Measurements from ENCODE around the gene GPHN. TPM values are rescaled to one million over a fixed set of nuclear protein-coding genes. Genes with fewer than 3 reads are reported as not detected.
"Not testable (repeated sequence)": the region's sequence is repeated elsewhere in the genome, so short reads cannot be mapped to it uniquely, and the experiment has no call there.

Gene GPHN
- total RNA-seq, 1 donor from 2014 or later: 32.1 TPM

DNA sequence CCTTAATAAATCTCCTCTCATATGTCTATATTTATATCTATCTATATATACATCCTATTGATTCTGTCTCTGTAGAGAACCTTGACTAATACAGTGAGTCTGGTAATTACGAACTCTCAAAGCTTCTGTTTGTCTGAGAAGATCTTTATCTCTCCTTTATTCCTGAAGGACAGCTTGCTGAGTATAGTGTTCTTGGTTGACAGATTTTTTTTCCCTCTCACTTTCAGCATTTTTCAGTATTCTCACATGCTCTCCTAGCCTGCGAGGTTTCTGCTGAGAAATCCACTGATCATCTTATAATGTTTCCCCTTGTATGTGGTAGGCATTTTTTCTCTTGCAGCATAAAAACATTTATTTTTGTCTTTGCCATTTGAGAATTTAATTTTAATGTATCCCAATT lies 67.1 kb downstream of the GPHN start:
- TF ChIP-seq, protein P1, sequence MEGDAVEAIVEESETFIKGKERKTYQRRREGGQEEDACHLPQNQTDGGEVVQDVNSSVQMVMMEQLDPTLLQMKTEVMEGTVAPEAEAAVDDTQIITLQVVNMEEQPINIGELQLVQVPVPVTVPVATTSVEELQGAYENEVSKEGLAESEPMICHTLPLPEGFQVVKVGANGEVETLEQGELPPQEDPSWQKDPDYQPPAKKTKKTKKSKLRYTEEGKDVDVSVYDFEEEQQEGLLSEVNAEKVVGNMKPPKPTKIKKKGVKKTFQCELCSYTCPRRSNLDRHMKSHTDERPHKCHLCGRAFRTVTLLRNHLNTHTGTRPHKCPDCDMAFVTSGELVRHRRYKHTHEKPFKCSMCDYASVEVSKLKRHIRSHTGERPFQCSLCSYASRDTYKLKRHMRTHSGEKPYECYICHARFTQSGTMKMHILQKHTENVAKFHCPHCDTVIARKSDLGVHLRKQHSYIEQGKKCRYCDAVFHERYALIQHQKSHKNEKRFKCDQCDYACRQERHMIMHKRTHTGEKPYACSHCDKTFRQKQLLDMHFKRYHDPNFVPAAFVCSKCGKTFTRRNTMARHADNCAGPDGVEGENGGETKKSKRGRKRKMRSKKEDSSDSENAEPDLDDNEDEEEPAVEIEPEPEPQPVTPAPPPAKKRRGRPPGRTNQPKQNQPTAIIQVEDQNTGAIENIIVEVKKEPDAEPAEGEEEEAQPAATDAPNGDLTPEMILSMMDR (IDR thresholded peaks at IDR 0.05; ENCODE audit: unreplicated experiment): no peak
- DNase-seq (ENCODE audit: low spot score in 2 of 2, unreplicated experiment in 2 of 2): no peak
- Mint-ChIP-seq H3K27me3 (ENCODE audit: low read depth) (no peaks in the 10 kb centered on the region), H3K27ac (no peak overlapping the region), H3K4me1 (no peaks in the 10 kb centered on the region), H3K36me3 (peaks cover 53% of the 10 kb centered on the region), H3K4me3 (no peak overlapping the region), H3K9me3 (peaks cover 73% of the 10 kb centered on the region)

DNA sequence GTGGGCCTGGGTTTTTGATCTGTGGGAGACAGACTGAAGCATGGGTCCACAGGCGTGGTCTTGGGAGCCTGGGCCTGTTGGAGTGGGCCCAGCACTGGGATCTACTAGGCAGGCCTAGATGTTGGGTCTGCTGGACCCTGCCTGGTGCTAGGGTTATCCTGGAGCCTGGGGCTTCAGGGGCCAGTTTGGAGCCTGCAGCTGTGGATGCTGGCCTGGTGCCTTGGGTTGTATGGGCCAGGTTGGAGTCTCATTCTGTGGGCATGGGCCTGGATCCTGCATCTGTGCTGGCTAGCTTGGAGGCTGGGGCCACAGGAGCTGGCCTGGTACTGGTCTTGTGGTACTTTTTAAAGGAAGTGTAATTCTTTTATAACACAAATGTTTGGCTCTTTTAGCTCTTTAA lies 68.0 kb downstream of the GPHN start:
- Mint-ChIP-seq H3K9me3 (peaks cover 77% of the 10 kb centered on the region), H3K27me3 (ENCODE audit: low read depth) (no peaks in the 10 kb centered on the region), H3K4me3 (no peak overlapping the region), H3K36me3 (peaks cover 52% of the 10 kb centered on the region), H3K4me1 (no peaks in the 10 kb centered on the region), H3K27ac (no peak overlapping the region)
- TF ChIP-seq, protein P1 (IDR thresholded peaks at IDR 0.05; ENCODE audit: unreplicated experiment): no peak
- no peak for DNase-seq (ENCODE audit: low spot score in 2 of 2, unreplicated experiment in 2 of 2)

DNA sequence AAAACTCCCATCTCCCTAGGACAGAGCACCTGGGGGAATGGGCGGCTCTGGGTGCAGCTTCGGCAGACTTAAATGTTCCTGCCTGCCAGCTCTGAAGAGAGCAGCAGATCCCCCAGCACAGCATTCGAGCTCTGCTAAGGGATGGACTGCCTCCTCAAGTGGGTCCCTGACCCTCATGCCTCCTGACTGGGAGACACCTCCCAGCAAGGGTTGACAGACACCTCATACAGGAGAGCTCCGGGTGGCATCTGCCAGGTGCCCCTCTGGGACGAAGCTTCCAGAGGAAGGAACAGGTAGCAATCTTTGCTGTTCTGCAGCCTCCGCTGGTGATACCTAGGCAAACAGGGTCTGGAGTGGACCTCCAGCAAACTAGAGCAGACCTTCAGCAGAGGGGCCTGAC lies 79.8 kb downstream of the GPHN start:
- not testable (repeated sequence) for H3K27ac Mint-ChIP-seq; DNase-seq (ENCODE audit: low spot score in 2 of 2, unreplicated experiment in 2 of 2); H3K4me3 Mint-ChIP-seq; H3K27me3 Mint-ChIP-seq (ENCODE audit: low read depth); H3K4me1 Mint-ChIP-seq
- Mint-ChIP-seq H3K36me3 (peaks cover 21% of the 10 kb centered on the region), H3K9me3 (peaks cover 69% of the 10 kb centered on the region)

DNA sequence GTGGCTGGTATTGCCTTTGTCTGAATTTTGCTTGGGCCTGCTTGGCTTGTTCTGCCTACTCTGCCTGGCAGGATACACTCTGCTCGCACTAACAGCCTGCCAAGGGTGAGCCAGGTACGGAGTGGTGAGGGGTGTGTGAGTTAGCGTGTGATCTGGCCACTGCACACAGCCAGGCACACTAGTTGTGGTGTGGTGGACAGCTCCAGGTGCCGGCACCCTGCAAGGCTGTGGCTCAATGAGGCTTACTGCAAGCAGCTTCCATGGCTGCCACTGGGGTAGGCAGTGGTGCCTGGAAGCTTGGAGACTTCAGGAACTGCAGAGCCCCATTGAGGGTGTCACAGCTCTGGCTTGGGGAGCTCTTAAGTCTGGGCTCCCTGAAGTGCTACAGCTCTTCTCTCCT lies 87.4 kb downstream of the GPHN start:
- no peaks in the 10 kb centered on the region for H3K4me1 Mint-ChIP-seq
- no peak overlapping the region for H3K27ac Mint-ChIP-seq
- no peak overlapping the region for H3K4me3 Mint-ChIP-seq
- TF ChIP-seq, protein P1 (IDR thresholded peaks at IDR 0.05; ENCODE audit: unreplicated experiment): no peak
- DNase-seq (ENCODE audit: low spot score in 2 of 2, unreplicated experiment in 2 of 2): no peak
- peaks cover 47% of the 10 kb centered on the region for H3K9me3 Mint-ChIP-seq
- H3K27me3 Mint-ChIP-seq (ENCODE audit: low read depth): no peaks in the 10 kb centered on the region
- peaks cover 8% of the 10 kb centered on the region for H3K36me3 Mint-ChIP-seq

DNA sequence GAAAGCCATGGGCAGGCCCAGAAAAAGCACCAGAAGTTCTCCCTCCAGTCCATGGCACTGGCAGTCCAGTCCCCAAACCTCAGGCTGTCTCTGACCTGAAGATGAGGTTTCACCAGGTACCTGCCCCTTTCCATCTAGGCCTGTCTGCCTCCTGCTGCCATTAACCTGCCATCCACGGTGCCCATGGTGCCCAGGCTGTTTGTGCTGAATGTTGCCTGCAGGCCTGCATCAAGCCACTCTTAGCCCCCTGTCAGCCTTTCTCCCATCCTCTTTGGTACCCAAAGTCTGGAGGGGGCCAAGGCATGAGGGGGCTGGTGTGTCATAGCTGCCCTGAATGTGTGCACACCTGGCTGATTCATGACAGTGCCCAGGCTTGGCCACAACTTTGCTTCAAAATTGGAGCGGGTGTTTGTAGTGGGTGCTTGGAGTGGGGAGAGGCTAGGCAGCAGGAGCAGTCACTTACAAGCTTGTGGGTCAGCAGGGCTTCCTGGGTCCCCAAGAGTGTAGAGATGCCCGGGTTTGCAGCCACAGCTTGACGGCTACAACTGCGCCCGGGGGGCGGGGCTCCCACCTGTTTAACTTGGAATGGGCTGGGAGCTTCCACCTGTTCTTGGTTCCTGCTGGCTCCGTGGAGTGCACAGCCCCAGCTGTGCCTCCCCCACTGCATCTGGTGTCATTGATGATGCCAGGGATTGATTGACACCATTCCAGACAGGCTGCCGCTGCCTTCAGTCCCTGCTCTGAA lies 88.5 kb downstream of the GPHN start:
- Mint-ChIP-seq H3K36me3 (peaks cover 8% of the 10 kb centered on the region), H3K27me3 (ENCODE audit: low read depth) (no peaks in the 10 kb centered on the region), H3K9me3 (peaks cover 37% of the 10 kb centered on the region), H3K4me3 (no peak overlapping the region), H3K27ac (no peak overlapping the region), H3K4me1 (no peaks in the 10 kb centered on the region)
- TF ChIP-seq, protein P1 (IDR thresholded peaks at IDR 0.05; ENCODE audit: unreplicated experiment): no peak
- no peak for DNase-seq (ENCODE audit: low spot score in 2 of 2, unreplicated experiment in 2 of 2)

DNA sequence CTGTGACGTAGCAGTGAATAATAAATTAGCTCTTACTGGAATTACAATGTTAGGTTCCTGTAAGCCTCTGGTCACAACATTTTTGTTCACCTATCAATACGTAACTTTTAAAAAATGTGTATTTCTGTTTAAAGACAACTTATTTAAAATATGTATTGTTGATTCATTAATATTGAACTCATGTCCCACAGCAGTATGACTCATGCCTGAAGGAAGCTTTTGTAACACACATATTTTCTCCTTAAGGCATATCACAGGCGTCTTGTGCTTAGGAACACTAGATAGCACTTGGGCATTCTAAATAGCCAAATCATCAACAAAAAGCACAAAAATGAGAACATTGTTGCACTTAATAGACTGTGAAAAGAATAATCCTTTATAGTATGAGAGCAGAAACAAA lies 92.5 kb downstream of the GPHN start:
- Mint-ChIP-seq H3K4me1 (no peaks in the 10 kb centered on the region), H3K36me3 (peaks cover 1% of the 10 kb centered on the region), H3K9me3 (peaks cover 8% of the 10 kb centered on the region), H3K27ac (no peak overlapping the region), H3K4me3 (no peak overlapping the region), H3K27me3 (ENCODE audit: low read depth) (no peaks in the 10 kb centered on the region)
- TF ChIP-seq, protein P1 (IDR thresholded peaks at IDR 0.05; ENCODE audit: unreplicated experiment): no peak
- no peak for DNase-seq (ENCODE audit: low spot score in 2 of 2, unreplicated experiment in 2 of 2)

Measured in mesothelial cell of epicardium (in vitro differentiated cells).